ENCODE measurements around the gene EFR3B.

DNA sequence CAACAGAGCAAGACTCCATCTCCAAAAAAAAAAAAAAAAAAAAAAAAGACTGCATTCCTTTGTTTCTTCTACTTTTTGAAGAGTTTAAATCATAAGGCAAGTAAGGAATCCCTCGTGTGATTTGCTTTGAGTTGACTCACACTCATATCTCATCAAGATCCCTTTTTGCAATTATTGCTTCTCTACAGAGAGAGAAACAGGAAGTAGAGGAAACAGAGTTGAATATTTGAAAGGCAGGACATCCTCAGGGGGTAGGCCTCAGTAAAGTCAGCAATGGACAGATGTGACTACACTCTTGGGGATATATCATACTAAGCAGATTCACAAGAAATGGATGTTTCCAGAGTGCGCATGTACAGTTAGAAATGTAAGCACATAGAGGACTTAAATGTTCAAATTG, 11.2 kb upstream of the EFR3B start:
- TF ChIP-seq, protein P1, sequence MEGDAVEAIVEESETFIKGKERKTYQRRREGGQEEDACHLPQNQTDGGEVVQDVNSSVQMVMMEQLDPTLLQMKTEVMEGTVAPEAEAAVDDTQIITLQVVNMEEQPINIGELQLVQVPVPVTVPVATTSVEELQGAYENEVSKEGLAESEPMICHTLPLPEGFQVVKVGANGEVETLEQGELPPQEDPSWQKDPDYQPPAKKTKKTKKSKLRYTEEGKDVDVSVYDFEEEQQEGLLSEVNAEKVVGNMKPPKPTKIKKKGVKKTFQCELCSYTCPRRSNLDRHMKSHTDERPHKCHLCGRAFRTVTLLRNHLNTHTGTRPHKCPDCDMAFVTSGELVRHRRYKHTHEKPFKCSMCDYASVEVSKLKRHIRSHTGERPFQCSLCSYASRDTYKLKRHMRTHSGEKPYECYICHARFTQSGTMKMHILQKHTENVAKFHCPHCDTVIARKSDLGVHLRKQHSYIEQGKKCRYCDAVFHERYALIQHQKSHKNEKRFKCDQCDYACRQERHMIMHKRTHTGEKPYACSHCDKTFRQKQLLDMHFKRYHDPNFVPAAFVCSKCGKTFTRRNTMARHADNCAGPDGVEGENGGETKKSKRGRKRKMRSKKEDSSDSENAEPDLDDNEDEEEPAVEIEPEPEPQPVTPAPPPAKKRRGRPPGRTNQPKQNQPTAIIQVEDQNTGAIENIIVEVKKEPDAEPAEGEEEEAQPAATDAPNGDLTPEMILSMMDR (IDR thresholded peaks at IDR 0.05; ENCODE audit: insufficient read depth, low read depth, low read length) = no peak
- no peak for TF ChIP-seq EZH2 (IDR thresholded peaks at IDR 0.05; ENCODE audit: insufficient read depth, low read length)
